SH-SY5Y (cell line): Measurements from ENCODE around the gene CAMSAP1.

Source experiments
- GATA2 ChIP-seq: IDR thresholded peaks from 2 replicates; pipeline ENCODE4 v1.6.1; 2011; ENCODE audit warnings: mild to moderate bottlenecking, low read depth, low read length
- GATA3 ChIP-seq: IDR thresholded peaks from 2 replicates; pipeline ENCODE4 v1.6.1; 2011; ENCODE audit warnings: low read depth, mild to moderate bottlenecking, low read length, moderate library complexity

GRCh38 chr9:135812961-135813360, 94.4 kb downstream of the CAMSAP1 start:
- TF ChIP-seq GATA2 (no peak), GATA3 (no peak)
